GM12878 (cell line): ENCODE data around the gene MYMK. TPM values are rescaled to one million over a fixed set of nuclear protein-coding genes. Genes with fewer than 3 reads are reported as not detected.

Source experiments
- ATAC-seq: fragments of 200-7000 bp; cut with Tn5 transposase; 3 replicates; pipeline ENCODE4 v1.9.1; 2020; ENCODE audit warnings: mild to moderate bottlenecking, moderate library complexity
- BruUV-seq: library from RNA; stranded (reverse); fragments of 400-500 nt; replicated peaks from 2 replicates; lab custom pipeline; 2021; lab: Mats Ljungman, UMichigan
- CTCF ChIA-PET: fragments of 300-600 bp; sonication (Branson Sonifier 250); formaldehyde crosslinking; extraction: SDS; loops from one replicate; lab custom pipeline; 2021; ENCODE audit warnings: inconsistent platforms; lab: Yijun Ruan, JAX
- POLR2A ChIA-PET: fragments of 350-600 bp; formaldehyde crosslinking; extraction: SDS; loops from one replicate; lab custom pipeline; 2021; ENCODE audit warnings: inconsistent platforms; lab: Charles Lee
- RAD21 ChIA-PET: fragments of 300-600 bp; sonication (Branson Sonifier 250); formaldehyde crosslinking; loops from one replicate; lab custom pipeline; 2023; ENCODE audit warnings: antibody characterized with exemption; ENCODE audit not compliant: unreplicated experiment; lab: Charles Lee
- SMC1A ChIA-PET: fragments of 300-600 bp; sonication (Branson Sonifier 250); formaldehyde crosslinking; loops from one replicate; lab custom pipeline; 2023; ENCODE audit not compliant: unreplicated experiment, uncharacterized antibody; lab: Charles Lee
- DNase-seq: peaks from one replicate; pipeline ENCODE4 v3.0.0-alpha.2; 2011; ENCODE audit warnings: low read depth, low spot score
- FAIRE-seq: peaks from 3 replicates; lab custom pipeline; 2011; peaks lifted over from hg19 to GRCh38; lab: Jason Lieb, UNC
- H2AFZ ChIP-seq: 2 replicates; pipeline ENCODE4 v1.6.0; 2011; ENCODE audit warnings: low read depth, low read length, control low read depth; ENCODE audit not compliant: control insufficient read depth
- H3K27ac ChIP-seq: 2 replicates; pipeline ENCODE4 v1.5.1; 2011; ENCODE audit warnings: control low read depth; ENCODE audit not compliant: control insufficient read depth, insufficient read depth
- H3K27me3 ChIP-seq, 2 experiments: replicated peaks in 1 of 2; 2 replicates each; pipeline versions ENCODE4 v1.6.0 to v1.6.1; 2011; ENCODE audit warnings: low read length in 1 of 2; ENCODE audit not compliant: control insufficient read depth in 2 of 2, insufficient read depth in 2 of 2
- H3K36me3 ChIP-seq, 2 experiments: 2 replicates each; pipeline ENCODE4 v1.5.1; 2011; ENCODE audit warnings: low read length in 1 of 2; ENCODE audit not compliant: control insufficient read depth in 2 of 2, insufficient read depth in 2 of 2
- H3K4me1 ChIP-seq: 2 replicates; pipeline ENCODE4 v1.6.1; 2011; ENCODE audit warnings: mild to moderate bottlenecking, low read length, moderate library complexity, mixed read lengths; ENCODE audit not compliant: control insufficient read depth, insufficient read depth
- H3K4me2 ChIP-seq: 2 replicates; pipeline ENCODE4 v1.6.0; 2011; ENCODE audit warnings: control low read depth; ENCODE audit not compliant: control insufficient read depth, insufficient read depth
- H3K4me3 ChIP-seq: fragments of 200-600 bp; sonication (generic); 2 replicates; pipeline ENCODE4 v1.5.1; 2016
- H3K79me2 ChIP-seq: 2 replicates; pipeline ENCODE4 v1.6.0; 2011; ENCODE audit warnings: low read length; ENCODE audit not compliant: control insufficient read depth, insufficient read depth
- H3K9ac ChIP-seq: 2 replicates; pipeline ENCODE4 v1.8.0; 2011; ENCODE audit warnings: low read length, control low read depth, mixed read lengths; ENCODE audit not compliant: control insufficient read depth, insufficient read depth
- H3K9me3 ChIP-seq: replicated peaks from 3 replicates; pipeline ENCODE4 v1.5.1; 2011; ENCODE audit warnings: mild to moderate bottlenecking, low read length; ENCODE audit not compliant: control insufficient read depth, insufficient read depth
- H4K20me1 ChIP-seq: 2 replicates; pipeline ENCODE4 v1.6.0; 2011; ENCODE audit not compliant: control insufficient read depth, insufficient read depth
- BHLHE40 ChIP-seq, 2 experiments: fragments of 450-650 bp in 1 of 2; IDR thresholded peaks; 2 replicates each; pipeline ENCODE4 v1.6.1; 2011 to 2017; ENCODE audit warnings: low read depth in 2 of 2, borderline replicate concordance in 1 of 2, improper control_type of control experiment in 1 of 2, low read length in 1 of 2, mild to moderate bottlenecking in 1 of 2
- BMI1 ChIP-seq: fragments of 450-650 bp; IDR thresholded peaks from 2 replicates; pipeline ENCODE4 v1.6.1; 2016; ENCODE audit warnings: mild to moderate bottlenecking, moderate library complexity, borderline replicate concordance
- E2F4 ChIP-seq: IDR thresholded peaks from 2 replicates; pipeline ENCODE4 v1.6.1; 2012; ENCODE audit warnings: low read depth, low read length, improper control_type of control experiment
- HDAC2 ChIP-seq: fragments of 200-600 bp; sonication (generic); IDR thresholded peaks from 2 replicates; pipeline ENCODE4 v1.6.1; 2017
- IKZF1 ChIP-seq: fragments of 450-650 bp; conservative IDR thresholded peaks from 2 replicates; pipeline ENCODE4 v1.6.1; 2017; ENCODE audit warnings: antibody characterized with exemption, mild to moderate bottlenecking
- IKZF2 ChIP-seq, 2 experiments: fragments of 450-650 bp; IDR thresholded peaks; 2 replicates each; pipeline ENCODE4 v1.6.1; 2017; ENCODE audit warnings: mild to moderate bottlenecking in 2 of 2, moderate library complexity in 2 of 2
- NRF1 ChIP-seq: conservative IDR thresholded peaks from 2 replicates; pipeline ENCODE4 v1.6.1; 2011; ENCODE audit warnings: mild to moderate bottlenecking, low read depth, low read length, improper control_type of control experiment
- PBX3 ChIP-seq: IDR thresholded peaks from 2 replicates; pipeline ENCODE4 v1.6.1; 2011; ENCODE audit warnings: mild to moderate bottlenecking, low read depth, low read length, moderate library complexity; ENCODE audit not compliant: insufficient replicate concordance
- PKNOX1 ChIP-seq: fragments of 450-650 bp; IDR thresholded peaks from 2 replicates; pipeline ENCODE4 v1.6.1; 2016; ENCODE audit warnings: mild to moderate bottlenecking
- PML ChIP-seq: IDR thresholded peaks from 2 replicates; pipeline ENCODE4 v1.6.1; 2012; ENCODE audit warnings: low read length, inconsistent platforms
- PRDM15 ChIP-seq: fragments of 450-650 bp; formaldehyde crosslinking; IDR thresholded peaks from 2 replicates; pipeline ENCODE4 v1.4.0; 2020; ENCODE audit warnings: mild to moderate bottlenecking, moderate library complexity
- RUNX3 ChIP-seq: IDR thresholded peaks from 2 replicates; pipeline ENCODE4 v1.6.1; 2012; ENCODE audit warnings: low read length, inconsistent platforms
- TAF1 ChIP-seq: IDR thresholded peaks from 2 replicates; pipeline ENCODE4 v1.6.1; 2011; ENCODE audit warnings: mild to moderate bottlenecking, low read depth, low read length, borderline replicate concordance
- USF2 ChIP-seq: IDR thresholded peaks from 2 replicates; pipeline ENCODE4 v1.6.1; 2011; ENCODE audit warnings: low read depth, low read length, improper control_type of control experiment, borderline replicate concordance
- WGBS: methylation state at CpG from one replicate; pipeline ENCODE4 v1.1.6; 2016; ENCODE audit warnings: low lambda C conversion rate; ENCODE audit not compliant: insufficient replicate concordance, insufficient coverage; ENCODE audit errors: missing lambda C conversion rate; 5-methylcytosine and 5-hydroxymethylcytosine counted together
- in situ Hi-C: fragments of 300-500 bp; cut with MboI; formaldehyde crosslinking; loops from 9 replicates; pipeline ENCODE4 v1.14.3; 2018; ENCODE audit warnings: mixed read lengths
- intact Hi-C: fragments of 100-400 bp; cut with micrococcal nuclease; formaldehyde crosslinking; loops from one replicate; pipeline ENCODE4 v1.14.2; 2022; ENCODE audit not compliant: unreplicated experiment
- polyA plus RNA-seq, 11 experiments: library from polyadenylated mRNA; depleted of rRNA in 4 of 11; unstranded in 6 of 11; stranded (reverse) in 5 of 11; fragments of >200 nt; fragmentation: Nextera tagmentation in 4 of 11; fragmentation: Illumina TruSeq in 1 of 11; extraction: Ambion mirVana in 4 of 11; extraction: Trizol in 1 of 11; gene quantifications; 1 replicate in 1 of 11; 2 replicates in 10 of 11; pipeline versions ENCODE4 v1.2.1 to v1.2.3, GENCODE V29; 2011 to 2016; ENCODE audit warnings: inconsistent platforms in 2 of 11, missing spikeins in 2 of 11, low read depth in 1 of 11
- total RNA-seq, 4 experiments: library from RNA; depleted of rRNA in 3 of 4; stranded (reverse); fragments of >200 nt in 3 of 4; fragmentation: Illumina TruSeq in 1 of 4; extraction: Trizol in 1 of 4; gene quantifications; 2 replicates each; pipeline versions ENCODE4 v1.2.1 to v1.2.3, GENCODE V29; 2013 to 2021

Gene MYMK
- total and polyA plus RNA-seq, 10 of the 15 experiments (the other 5 are each of a cell fraction or from before 2014, with no cell fraction given), result not detected

- Histone ChIP-seq H3K9ac (peak overlapping the region; percentile 44; the same call in 1 of the 2 replicates), H3K9me3 (no peaks in the 10 kb centered on the region), H3K27me3 (no peaks in the 10 kb centered on the region), H3K4me3 (peak overlapping the region; percentile 35; the same call in 1 of the 2 replicates), H3K27ac (0 out of 2 replicates have a peak overlapping the region, but pooled peaks have one; percentile 4), H4K20me1 (no peaks in the 10 kb centered on the region), H2AFZ (peak overlapping the region; percentile 78), H3K36me3 (no peaks in the 10 kb centered on the region), H3K79me2 (no peaks in the 10 kb centered on the region), H3K4me1 (peaks cover 15% of the 10 kb centered on the region), H3K4me2 (peak overlapping the region; percentile 81)
- intact Hi-C loops (no loop called here), in situ Hi-C loops (no loop called here)
- RAD21 ChIA-PET, result no interaction called here
- POLR2A ChIA-PET, result no interaction called here
- 2% methylated on average over 31 of the region's 31 CpGs for WGBS
- SMC1A ChIA-PET, result no interaction called here
- FAIRE-seq (peak; percentile 47), DNase-seq (peak; percentile 32), ATAC-seq (peak; percentile 89)
- no TSS peak for BruUV-seq
- CTCF ChIA-PET, result interaction anchor here (1.6 kb wide), 1 partner anchor 72 kb away, joined by 7 read pairs; no protein-coding TSS in a partner anchor
- TF ChIP-seq HDAC2 (no peak), RUNX3 (peak; percentile 48), PBX3 (no peak), BHLHE40 (IDR thresholded peaks at IDR 0.05; ENCODE audit: borderline replicate concordance in 1 of 2, low read depth in 2 of 2, low read length in 1 of 2) (peak; percentile 65 to 69), PKNOX1 (peak; percentile 19; the same call in 1 of the 2 replicates), E2F4 (0 out of 2 replicates have a peak, but pooled peaks have one; percentile 26), IKZF1 (peak; percentile 50; the same call in 1 of the 2 replicates), IKZF2 (IDR thresholded peaks at IDR 0.05) (0 out of 4 replicates have a peak, but pooled peaks have one; percentile 20 to 29), USF2 (no peak), TAF1 (0 out of 2 replicates have a peak, but pooled peaks have one; percentile 18), BMI1 (no peak), NRF1 (no peak), PRDM15 (CRISPR knock-in tag) (no peak), PML (no peak)
These were observed 33.7 kb upstream of the MYMK start for GRCh38 chr9:133558191-133559126.
